Measurements from ENCODE around the gene TTLL10.

DNA sequence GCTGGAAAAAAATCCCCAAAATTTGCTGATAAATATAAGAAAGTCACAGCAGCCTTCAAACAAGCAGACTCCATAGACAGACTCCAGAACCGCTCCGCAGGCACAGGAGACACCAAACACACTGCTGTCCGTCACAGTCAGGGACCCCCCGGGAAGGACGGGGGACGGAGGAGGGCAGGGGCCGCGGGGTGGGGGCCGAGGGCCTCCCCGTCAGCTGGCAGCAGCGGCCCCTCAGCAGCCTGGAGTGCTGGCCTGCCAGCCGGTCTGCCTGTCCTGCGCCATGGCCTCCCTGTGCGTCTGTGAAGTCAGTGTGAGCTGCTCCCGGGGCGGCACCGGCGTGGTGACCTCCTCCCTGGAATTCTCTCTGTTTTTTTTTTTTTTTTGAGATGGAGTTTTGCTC lies 47.7 kb upstream of the TTLL10 start:
- TF ChIP-seq POLR2AphosphoS5 (IDR thresholded peaks at IDR 0.05), result no peak
- TF ChIP-seq EP300 (conservative IDR thresholded peaks at IDR 0.05; ENCODE audit: poor library complexity, severe bottlenecking), result no peak
